HG03103 (cell line): ENCODE results near the gene IFIT1B.

ENCODE experiments used
- ATAC-seq: cut with Tn5 transposase; IDR thresholded peaks from one replicate; pipeline ENCODE4 v1.9.1; 2021; ENCODE audit warnings: low read depth; ENCODE audit not compliant: unreplicated experiment

IFIT1B gene

GRCh38 chr10:89348481-89348880 lies 29.4 kb upstream of the IFIT1B start:
- no peak for ATAC-seq

GRCh38 chr10:89348975-89349374 lies 28.9 kb upstream of the IFIT1B start:
- ATAC-seq: no peak

- ATAC-seq: peak; percentile 31
These were observed 27.1 kb upstream of the IFIT1B start for GRCh38 chr10:89350631-89351315.

GRCh38 chr10:89351412-89351779 lies 26.5 kb upstream of the IFIT1B start:
- ATAC-seq: peak; percentile 83

- no peak for ATAC-seq
These were observed 25.9 kb upstream of the IFIT1B start for GRCh38 chr10:89351780-89352597.

GRCh38 chr10:89352802-89353201 lies 25.1 kb upstream of the IFIT1B start:
- ATAC-seq: no peak

GRCh38 chr10:89355394-89355931 lies 22.4 kb upstream of the IFIT1B start:
- no peak for ATAC-seq

GRCh38 chr10:89357096-89357495 lies 20.8 kb upstream of the IFIT1B start:
- ATAC-seq: no peak

GRCh38 chr10:89357975-89358374 lies 19.9 kb upstream of the IFIT1B start:
- no peak for ATAC-seq

GRCh38 chr10:89360157-89360556 lies 17.7 kb upstream of the IFIT1B start:
- ATAC-seq: no peak

GRCh38 chr10:89362929-89363328 lies 14.9 kb upstream of the IFIT1B start:
- ATAC-seq: no peak

- no peak for ATAC-seq
These were observed 14.0 kb upstream of the IFIT1B start for GRCh38 chr10:89363729-89364442.

GRCh38 chr10:89364531-89364930 lies 13.3 kb upstream of the IFIT1B start:
- no peak for ATAC-seq

GRCh38 chr10:89367529-89367928 lies 10.3 kb upstream of the IFIT1B start:
- ATAC-seq: peak; percentile 75

GRCh38 chr10:89368129-89368528 lies 9.7 kb upstream of the IFIT1B start:
- ATAC-seq: no peak

- ATAC-seq: no peak
These were observed 8.4 kb upstream of the IFIT1B start for GRCh38 chr10:89369156-89370105.

- no peak for ATAC-seq
These were observed 6.8 kb upstream of the IFIT1B start for GRCh38 chr10:89371079-89371478.

GRCh38 chr10:89371987-89372386 lies 5.9 kb upstream of the IFIT1B start:
- no peak for ATAC-seq

GRCh38 chr10:89373916-89374711 lies 3.7 kb upstream of the IFIT1B start:
- ATAC-seq: no peak
